GM18951 (cell line): ENCODE data around the gene PGGT1B.

Experiments
- POLR2A ChIP-seq: IDR thresholded peaks from 4 replicates; pipeline ENCODE4 v1.6.1; 2011; ENCODE audit warnings: mild to moderate bottlenecking; ENCODE audit not compliant: insufficient read length, insufficient read depth; ENCODE audit errors: extremely low read depth
- in situ Hi-C: fragments of 300-500 bp; cut with MboI; formaldehyde crosslinking; loops from one replicate; pipeline ENCODE4 v1.12.0; 2022; ENCODE audit warnings: low sequenced_read_pairs, mixed read lengths, inconsistent platforms; ENCODE audit not compliant: unreplicated experiment

The PGGT1B gene

DNA sequence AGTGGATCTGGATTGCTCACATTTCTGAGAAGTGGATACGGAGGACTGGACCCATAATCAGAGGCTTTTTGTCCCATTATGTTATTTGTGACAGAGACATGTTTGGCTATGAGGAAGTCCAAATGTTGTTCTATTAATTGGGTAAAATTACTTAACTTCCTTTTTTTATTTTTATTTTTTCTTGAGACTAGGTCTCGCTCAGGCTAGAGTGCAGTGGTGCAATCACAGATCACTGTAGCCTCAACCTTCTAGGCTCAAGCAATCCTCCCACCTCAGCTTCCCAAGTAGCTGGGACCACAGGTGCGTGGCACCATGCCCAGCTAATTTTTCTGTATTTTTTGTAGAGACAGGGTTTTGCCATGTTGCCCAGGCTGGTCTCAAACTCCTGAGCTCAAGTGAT, 11.9 kb upstream of the PGGT1B start:
- in situ Hi-C loops: no loop called here
- no peak for TF ChIP-seq POLR2A

GRCh38 chr5:115272297-115272958, 9.8 kb upstream of the PGGT1B start:
- in situ Hi-C loops: no loop called here
- no peak for TF ChIP-seq POLR2A

DNA sequence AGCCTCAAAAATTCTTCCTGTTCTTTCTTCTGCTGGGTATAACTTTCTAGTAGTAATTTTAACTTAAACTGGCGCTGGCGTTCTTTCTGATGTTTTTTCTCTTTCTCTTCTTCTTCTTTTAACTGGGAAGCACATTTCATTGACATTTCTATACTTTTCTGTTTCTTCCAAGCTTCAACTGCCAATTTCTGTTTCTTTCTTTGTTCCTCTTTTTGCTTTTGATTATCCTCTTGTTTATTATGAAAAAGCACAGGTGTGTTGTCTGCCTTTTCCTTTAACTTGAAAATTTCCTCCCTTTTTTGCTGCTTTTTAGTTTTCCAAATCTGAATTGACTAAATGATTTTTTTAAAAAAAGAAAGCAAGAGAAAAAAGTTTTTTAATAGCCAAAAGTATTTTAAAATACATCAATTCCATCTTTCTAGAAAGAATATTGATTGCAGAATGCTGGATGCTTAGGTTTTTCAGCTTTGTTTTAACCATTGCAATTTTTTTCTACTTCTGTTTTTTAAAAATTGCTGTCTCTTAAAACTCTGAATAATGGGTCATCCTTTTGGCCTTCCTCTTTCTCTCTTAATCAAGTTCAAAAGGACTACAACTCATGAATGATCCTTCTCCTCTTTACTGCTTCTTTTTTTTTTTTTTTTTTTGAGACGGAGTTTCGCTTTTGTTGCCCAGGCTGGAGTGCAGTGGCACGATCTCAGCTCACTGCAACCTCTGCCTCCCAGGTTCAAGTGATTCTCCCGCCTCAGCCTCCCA, 8.8 kb upstream of the PGGT1B start:
- TF ChIP-seq POLR2A: no peak
- in situ Hi-C loops: no loop called here

GRCh38 chr5:115267617-115268016, 4.9 kb upstream of the PGGT1B start:
- in situ Hi-C loops: no loop called here
- TF ChIP-seq POLR2A: no peak

DNA sequence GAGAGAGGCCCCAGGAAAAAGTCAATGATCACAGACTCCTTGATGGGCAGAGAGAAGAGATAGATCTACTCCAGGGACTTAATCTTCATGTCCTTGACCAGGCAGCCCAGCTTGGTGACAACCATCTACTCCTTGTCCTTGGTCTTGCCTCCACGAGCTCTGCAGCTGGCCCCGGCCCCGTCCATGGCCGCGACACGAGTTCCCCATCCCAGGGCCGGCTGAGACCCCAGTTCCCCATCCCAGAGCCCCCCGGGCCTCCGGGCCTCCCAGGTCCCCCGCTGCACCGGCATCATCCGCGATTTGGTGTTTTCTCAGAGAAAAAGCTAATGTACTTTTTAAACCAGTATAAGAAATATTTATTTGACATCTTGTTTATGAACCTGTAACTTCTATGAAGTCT, 2.5 kb upstream of the PGGT1B start:
- in situ Hi-C loops: no loop called here
- TF ChIP-seq POLR2A: no peak

DNA sequence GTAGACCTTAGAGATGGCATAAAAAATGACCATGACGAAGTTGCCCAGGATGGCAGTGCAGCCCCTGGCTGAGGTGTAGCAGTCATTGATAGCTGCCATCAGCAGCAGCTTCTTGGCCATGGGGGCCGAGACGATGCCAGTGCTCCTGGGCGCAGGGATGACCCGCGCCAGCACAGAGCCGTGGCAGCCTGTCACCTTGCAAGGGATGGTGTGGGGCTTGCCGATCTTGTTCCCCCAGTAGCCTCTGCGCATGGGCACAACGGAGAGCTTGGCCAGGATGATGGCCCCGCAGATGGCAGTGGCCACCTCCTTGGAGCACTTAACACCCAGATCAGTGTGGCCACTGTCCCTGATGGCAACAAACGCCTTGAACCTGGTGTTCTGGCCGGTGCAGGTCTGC, 2.1 kb upstream of the PGGT1B start:
- in situ Hi-C loops: no loop called here
- no peak for TF ChIP-seq POLR2A

DNA sequence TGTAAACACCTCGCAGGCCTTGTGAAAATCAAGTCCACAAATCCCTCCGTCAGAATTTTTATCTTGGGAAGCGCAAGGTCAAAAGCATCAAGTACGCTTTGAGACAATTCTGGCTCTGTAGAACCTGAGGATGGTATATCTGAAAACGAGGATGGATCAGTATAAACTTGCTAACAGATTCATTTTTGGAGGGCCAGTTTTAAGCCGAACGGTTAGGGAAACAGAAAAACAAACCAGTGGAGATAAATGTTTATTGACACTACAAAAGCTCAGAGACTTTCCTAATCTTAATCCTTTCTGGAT, 352 bp upstream of the PGGT1B start:
- TF ChIP-seq POLR2A: no peak
- in situ Hi-C loops: no loop called here

DNA sequence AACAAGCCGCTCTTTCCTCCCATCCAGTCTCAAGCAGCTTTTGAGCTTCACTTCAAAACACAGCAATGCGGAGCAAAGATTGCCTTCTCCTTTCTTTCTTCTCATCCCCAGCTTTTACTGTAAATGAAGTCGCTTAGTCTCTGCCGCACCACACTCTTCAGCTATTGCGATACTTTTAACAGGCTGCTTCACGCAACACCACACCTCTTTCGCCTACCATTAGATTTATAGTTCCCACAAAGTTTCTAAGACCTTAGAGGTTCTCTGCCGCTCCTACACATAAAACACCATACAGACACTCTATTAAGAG, 711 bp downstream of the PGGT1B start:
- in situ Hi-C loops: no loop called here
- no peak for TF ChIP-seq POLR2A

- no peak for TF ChIP-seq POLR2A
- in situ Hi-C loops: no loop called here
These were observed 2.4 kb downstream of the PGGT1B start for GRCh38 chr5:115260248-115260647.

GRCh38 chr5:115257981-115258380, 4.7 kb downstream of the PGGT1B start:
- TF ChIP-seq POLR2A: no peak
- in situ Hi-C loops: no loop called here

DNA sequence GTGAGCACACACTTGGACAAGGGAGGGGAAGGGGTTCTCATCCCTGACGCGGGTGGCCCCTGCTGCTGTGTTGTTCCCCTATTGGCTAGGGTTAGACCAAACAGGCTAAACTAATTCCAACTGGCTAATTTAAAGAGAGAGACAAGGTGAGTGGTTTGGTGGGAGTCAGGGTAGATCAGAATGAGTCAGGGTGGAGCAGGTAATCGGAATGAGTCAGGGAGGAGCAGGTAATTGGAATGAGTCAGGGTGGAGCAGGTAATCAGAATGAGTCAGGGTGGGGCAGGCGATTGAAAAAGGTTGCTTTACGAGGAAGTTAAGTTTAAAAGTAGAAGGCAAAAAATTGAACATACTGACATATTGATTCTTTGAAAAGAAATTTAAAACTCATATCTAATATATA, 13.3 kb downstream of the PGGT1B start:
- in situ Hi-C loops: loop anchor here (10.0 kb wide), 1 partner anchor 155 kb away; no protein-coding TSS in a partner anchor

- no peak for TF ChIP-seq POLR2A
- in situ Hi-C loops: loop anchor here (10.0 kb wide), 1 partner anchor 152 kb away; no protein-coding TSS in a partner anchor
These were observed 16.2 kb downstream of the PGGT1B start for GRCh38 chr5:115246361-115246991.

GRCh38 chr5:115243412-115243811, 19.3 kb downstream of the PGGT1B start:
- no peak for TF ChIP-seq POLR2A
- in situ Hi-C loops: loop anchor here (10.0 kb wide), 1 partner anchor 149 kb away; no protein-coding TSS in a partner anchor
